ENCODE measurements around the gene PPY. TPM values are rescaled to one million over a fixed set of nuclear protein-coding genes. Genes with fewer than 3 reads are reported as not detected.
"Not testable (repeated sequence)": the region's sequence is repeated elsewhere in the genome, so short reads cannot be mapped to it uniquely, and the experiment has no call there.

PPY gene
- total RNA-seq, 1 experiment from 2014 or later: not detected

- in situ Hi-C loops (cut with HindIII; ENCODE audit: low pct_unique_long_range_greater_than_20kb, low sequenced_read_pairs) (no loop called here), intact Hi-C loops (cut with micrococcal nuclease; ENCODE audit: unreplicated experiment) (no loop called here)
- TF ChIP-seq SIN3A (IDR thresholded peaks at IDR 0.05; ENCODE audit: borderline replicate concordance, insufficient read depth, low read depth, low read length) (no peak), CTCF (IDR thresholded peaks at IDR 0.05) (no peak), POLR2AphosphoS5 (IDR thresholded peaks at IDR 0.05; ENCODE audit: low read depth, low read length) (no peak), TCF7L2 (IDR thresholded peaks at IDR 0.05; ENCODE audit: low read depth, low read length) (no peak), REST (IDR thresholded peaks at IDR 0.05; ENCODE audit: insufficient read depth in 1 of 2, low read depth in 2 of 2, low read length in 1 of 2) (no peak)
- Histone ChIP-seq H3K9me3 (ENCODE audit: control insufficient read depth, insufficient read depth, low read depth, low read length) (no peaks in the 10 kb centered on the region), H3K36me3 (ENCODE audit: control insufficient read depth, insufficient read depth, low read length) (no peaks in the 10 kb centered on the region), H3K27ac (ENCODE audit: low read length) (no peak overlapping the region), H3K27me3 (ENCODE audit: control insufficient read depth, insufficient read depth, low read length) (no peaks in the 10 kb centered on the region; the same call in 1 of the 2 replicates), H3K4me3 (ENCODE audit: low read depth in 2 of 2, low read length in 2 of 2) (no peak overlapping the region), H3K4me1 (ENCODE audit: control insufficient read depth, insufficient read depth, low read length) (no peaks in the 10 kb centered on the region)
- DNase-seq (ENCODE audit: low read depth, low spot score): no peak
- BruUV-seq (replicated peaks): no TSS peak
- POLR2A ChIA-PET: no interaction called here
- CTCF ChIA-PET: no interaction called here
- no peak for ATAC-seq
Observed at GRCh38 chr17:43974382-43975266, 32.3 kb upstream of the PPY start.

GRCh38 chr17:43972444-43973212 lies 30.4 kb upstream of the PPY start:
- DNase-seq (ENCODE audit: low read depth, low spot score); ATAC-seq; intact Hi-C loops (cut with micrococcal nuclease; ENCODE audit: unreplicated experiment); H3K9me3 ChIP-seq (ENCODE audit: control insufficient read depth, insufficient read depth, low read depth, low read length); POLR2A ChIA-PET; in situ Hi-C loops (cut with HindIII; ENCODE audit: low pct_unique_long_range_greater_than_20kb, low sequenced_read_pairs); H3K36me3 ChIP-seq (ENCODE audit: control insufficient read depth, insufficient read depth, low read length); H3K27ac ChIP-seq (ENCODE audit: low read length); H3K4me3 ChIP-seq (ENCODE audit: low read depth in 2 of 2, low read length in 2 of 2); BruUV-seq (replicated peaks); H3K27me3 ChIP-seq (ENCODE audit: control insufficient read depth, insufficient read depth, low read length); H3K4me1 ChIP-seq (ENCODE audit: control insufficient read depth, insufficient read depth, low read length); CTCF ChIA-PET: not testable (repeated sequence)

- BruUV-seq (replicated peaks); H3K36me3 ChIP-seq (ENCODE audit: control insufficient read depth, insufficient read depth, low read length); H3K27ac ChIP-seq (ENCODE audit: low read length); intact Hi-C loops (cut with micrococcal nuclease; ENCODE audit: unreplicated experiment); H3K9me3 ChIP-seq (ENCODE audit: control insufficient read depth, insufficient read depth, low read depth, low read length); in situ Hi-C loops (cut with HindIII; ENCODE audit: low pct_unique_long_range_greater_than_20kb, low sequenced_read_pairs); H3K4me1 ChIP-seq (ENCODE audit: control insufficient read depth, insufficient read depth, low read length); DNase-seq (ENCODE audit: low read depth, low spot score); CTCF ChIA-PET; H3K4me3 ChIP-seq (ENCODE audit: low read depth in 2 of 2, low read length in 2 of 2); ATAC-seq; H3K27me3 ChIP-seq (ENCODE audit: control insufficient read depth, insufficient read depth, low read length): not testable (repeated sequence)
- POLR2A ChIA-PET: interaction anchor here (0.7 kb wide), 1 partner anchor 18 kb away, joined by 14 read pairs; no protein-coding TSS in a partner anchor
Observed at GRCh38 chr17:43971436-43971835, 29.2 kb upstream of the PPY start.
